Activated naive CD8-positive, alpha-beta T cell treated with anti-CD3 and anti-CD28 coated beads for 36 hours (primary cell): ENCODE measurements around the gene CHM. TPM values are rescaled to one million over a fixed set of nuclear protein-coding genes. Genes with fewer than 3 reads are reported as not detected.
"Not testable (repeated sequence)": the region's sequence is repeated elsewhere in the genome, so short reads cannot be mapped to it uniquely, and the experiment has no call there.

Experiments used
- DNase-seq: peaks from one replicate; pipeline ENCODE4 v3.0.0; 2021
- H3K27ac Mint-ChIP-seq: one replicate; pipeline ENCODE4 v1.8.0; 2022; ENCODE audit warnings: mild to moderate bottlenecking, moderate library complexity, mixed read lengths
- H3K27me3 Mint-ChIP-seq: one replicate; pipeline ENCODE4 v1.8.0; 2022; ENCODE audit warnings: mild to moderate bottlenecking, mixed read lengths
- H3K36me3 Mint-ChIP-seq: one replicate; pipeline ENCODE4 v1.8.0; 2021; ENCODE audit warnings: mild to moderate bottlenecking, mixed read lengths
- H3K4me1 Mint-ChIP-seq: one replicate; pipeline ENCODE4 v1.8.0; 2021; ENCODE audit warnings: mixed read lengths
- H3K4me3 Mint-ChIP-seq: one replicate; pipeline ENCODE4 v1.8.0; 2022; ENCODE audit warnings: mild to moderate bottlenecking, moderate library complexity, mixed read lengths
- H3K9me3 Mint-ChIP-seq: one replicate; pipeline ENCODE4 v1.8.0; 2022; ENCODE audit warnings: mixed read lengths
- total RNA-seq, 2 experiments: library from RNA; stranded (reverse); gene quantifications; one replicate each; pipeline ENCODE4 v1.2.3, GENCODE V29; 2021

CHM gene
- total RNA-seq = 10 to 100 TPM; 10.3 to 13.8 TPM

DNA sequence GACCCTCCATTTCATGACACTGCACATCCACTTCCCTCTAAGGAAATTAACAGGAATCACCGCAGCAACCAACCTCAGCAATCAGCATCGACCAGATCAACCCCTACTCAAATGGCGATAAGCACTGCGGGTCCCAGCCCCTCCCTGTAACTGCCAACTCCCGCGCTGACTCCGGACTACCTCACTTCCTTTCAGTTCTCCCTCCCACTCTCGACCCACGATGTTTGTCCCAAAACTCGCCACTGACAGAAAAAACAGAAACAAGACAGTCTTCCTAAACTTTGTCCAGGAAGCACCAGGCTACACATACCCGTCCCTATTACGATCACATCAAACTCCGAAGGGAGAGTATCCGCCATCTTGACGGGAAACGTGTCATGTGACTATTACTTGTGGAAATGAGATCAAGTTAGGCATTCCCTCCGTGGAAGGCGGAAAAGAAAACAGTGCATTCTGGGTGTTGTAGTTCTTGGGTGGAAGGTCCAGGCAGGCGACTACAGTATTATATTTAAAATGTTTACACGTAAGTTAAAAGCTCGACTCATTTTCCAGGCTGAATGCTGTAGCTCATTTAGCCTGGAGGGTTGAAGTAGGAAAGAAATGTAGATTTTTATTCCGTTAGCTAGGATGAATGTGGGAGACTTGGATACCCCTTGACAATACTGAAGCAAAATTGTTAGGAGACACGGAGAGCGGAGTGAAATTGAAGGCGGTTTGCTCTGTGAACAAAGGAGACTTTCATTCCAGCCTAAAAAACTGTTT lies at the start of gene CHM:
TSS of gene CHM (minus strand) at position 385 of the 762 bp plus-strand sequence. CDS start at position 359, 26 bp downstream.
- H3K36me3 Mint-ChIP-seq = peaks cover 2% of the 10 kb centered on the region
- peaks cover 2% of the 10 kb centered on the region for H3K9me3 Mint-ChIP-seq
- peaks cover 4% of the 10 kb centered on the region for H3K4me1 Mint-ChIP-seq
- peak; percentile 53 for DNase-seq
- peaks cover 7% of the 10 kb centered on the region for H3K27me3 Mint-ChIP-seq
- H3K4me3 Mint-ChIP-seq = no peak within 1 kb of the TSS
- no peak within 1 kb of the TSS for H3K27ac Mint-ChIP-seq

- Mint-ChIP-seq H3K4me1 (no peaks in the 10 kb centered on the region), H3K9me3 (peaks cover 2% of the 10 kb centered on the region), H3K36me3 (no peaks in the 10 kb centered on the region), H3K27me3 (no peaks in the 10 kb centered on the region), H3K27ac (no peak overlapping the region), H3K4me3 (no peak overlapping the region)
- no peak for DNase-seq
These were observed 31.3 kb upstream of the CHM start for GRCh38 chrX:86078650-86079049.

DNA sequence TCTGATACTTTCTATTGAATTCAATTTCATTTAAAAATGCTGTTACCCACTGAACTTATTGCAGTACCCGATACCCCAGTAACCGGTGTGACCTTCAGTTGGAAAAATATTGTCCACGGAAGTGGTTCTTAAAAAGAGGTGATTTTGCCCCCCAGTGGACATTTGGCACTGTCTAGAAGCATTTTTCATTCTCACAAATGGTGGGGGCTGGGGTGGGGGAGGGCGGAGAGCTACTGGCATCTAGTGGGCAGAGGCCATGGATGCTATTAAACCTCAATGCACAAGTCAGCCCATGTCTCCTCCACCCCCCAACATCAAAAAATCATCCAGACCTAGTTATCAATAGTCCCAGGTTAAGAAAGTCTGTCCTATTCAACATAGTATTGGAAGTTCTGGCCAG lies 19.6 kb upstream of the CHM start:
- Mint-ChIP-seq H3K9me3 (peaks cover 3% of the 10 kb centered on the region), H3K27me3 (no peaks in the 10 kb centered on the region), H3K27ac (no peak overlapping the region), H3K4me3 (no peak overlapping the region), H3K4me1 (no peaks in the 10 kb centered on the region), H3K36me3 (no peaks in the 10 kb centered on the region)
- no peak for DNase-seq

- peaks cover 6% of the 10 kb centered on the region for H3K27me3 Mint-ChIP-seq
- H3K4me3 Mint-ChIP-seq = no peak overlapping the region
- H3K4me1 Mint-ChIP-seq = no peaks in the 10 kb centered on the region
- no peaks in the 10 kb centered on the region for H3K9me3 Mint-ChIP-seq
- no peaks in the 10 kb centered on the region for H3K36me3 Mint-ChIP-seq
- no peak for DNase-seq
- H3K27ac Mint-ChIP-seq = no peak overlapping the region
These were observed 14.0 kb upstream of the CHM start for GRCh38 chrX:86061407-86061806.

DNA sequence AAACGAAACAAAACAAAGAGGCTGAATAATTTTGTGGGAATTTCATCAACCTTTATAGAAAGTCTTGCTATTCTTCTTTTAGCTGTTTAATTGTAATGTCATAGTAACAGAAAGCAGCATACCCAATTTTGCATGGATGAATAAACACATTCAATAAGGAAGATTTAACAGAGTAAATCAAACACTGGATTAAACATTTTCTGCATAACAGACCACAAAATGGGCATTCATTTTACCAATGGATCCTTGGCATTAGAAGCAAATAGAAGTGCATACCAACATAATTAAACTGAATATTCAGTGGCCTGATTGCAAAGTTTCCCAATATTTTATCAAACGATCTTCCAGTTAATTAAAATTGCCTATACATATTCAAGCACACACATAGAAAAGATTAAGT lies 4.4 kb upstream of the CHM start:
- Mint-ChIP-seq H3K27ac (no peak overlapping the region), H3K4me1 (peaks cover 2% of the 10 kb centered on the region), H3K27me3 (peaks cover 7% of the 10 kb centered on the region), H3K4me3 (no peak overlapping the region), H3K9me3 (peaks cover 2% of the 10 kb centered on the region), H3K36me3 (no peaks in the 10 kb centered on the region)
- no peak for DNase-seq

DNA sequence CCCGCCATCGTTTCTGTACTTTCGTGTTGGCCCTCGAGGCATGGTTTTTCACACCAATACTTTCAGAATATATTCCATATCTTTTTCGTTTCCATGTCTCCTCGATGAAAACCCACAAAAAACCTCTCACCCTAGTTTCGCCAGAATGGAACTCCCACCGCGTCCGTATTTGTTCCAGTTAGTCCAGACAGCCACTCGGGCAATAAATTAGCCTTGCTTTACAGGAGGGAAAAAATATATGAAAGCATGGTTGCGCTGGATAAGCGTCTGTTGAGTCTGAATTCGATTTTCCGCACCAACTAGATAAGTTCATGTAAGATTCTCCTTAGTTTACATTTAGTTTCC lies 550 bp upstream of the CHM start:
- Mint-ChIP-seq H3K9me3 (peaks cover 2% of the 10 kb centered on the region), H3K27ac (no peak overlapping the region), H3K4me1 (peaks cover 4% of the 10 kb centered on the region), H3K27me3 (peaks cover 7% of the 10 kb centered on the region), H3K36me3 (peaks cover 2% of the 10 kb centered on the region), H3K4me3 (no peak overlapping the region)
- no peak for DNase-seq

DNA sequence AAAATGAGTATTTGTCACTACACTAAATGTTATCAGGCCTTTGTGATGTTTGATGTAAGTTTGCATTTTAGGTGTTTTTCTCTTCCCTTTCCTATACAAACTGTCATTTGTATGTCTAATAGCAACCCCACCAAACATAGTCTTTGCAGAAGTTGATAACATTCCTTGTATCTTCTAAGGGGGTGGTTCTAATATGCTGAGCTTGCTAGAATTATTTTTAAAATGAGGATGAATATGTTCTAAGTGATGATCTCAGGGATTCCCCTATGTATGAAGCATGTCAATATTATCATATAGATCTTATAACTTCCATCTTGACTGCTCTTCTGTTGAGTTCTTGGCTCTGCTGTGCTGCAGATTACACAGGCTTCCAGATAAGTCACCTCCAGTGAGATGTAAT lies 3.1 kb downstream of the CHM start:
- Mint-ChIP-seq H3K9me3 (peaks cover 2% of the 10 kb centered on the region), H3K4me1 (peaks cover 11% of the 10 kb centered on the region), H3K4me3 (no peak overlapping the region), H3K27me3 (no peaks in the 10 kb centered on the region), H3K36me3 (peaks cover 11% of the 10 kb centered on the region), H3K27ac (no peak overlapping the region)
- DNase-seq = no peak

DNA sequence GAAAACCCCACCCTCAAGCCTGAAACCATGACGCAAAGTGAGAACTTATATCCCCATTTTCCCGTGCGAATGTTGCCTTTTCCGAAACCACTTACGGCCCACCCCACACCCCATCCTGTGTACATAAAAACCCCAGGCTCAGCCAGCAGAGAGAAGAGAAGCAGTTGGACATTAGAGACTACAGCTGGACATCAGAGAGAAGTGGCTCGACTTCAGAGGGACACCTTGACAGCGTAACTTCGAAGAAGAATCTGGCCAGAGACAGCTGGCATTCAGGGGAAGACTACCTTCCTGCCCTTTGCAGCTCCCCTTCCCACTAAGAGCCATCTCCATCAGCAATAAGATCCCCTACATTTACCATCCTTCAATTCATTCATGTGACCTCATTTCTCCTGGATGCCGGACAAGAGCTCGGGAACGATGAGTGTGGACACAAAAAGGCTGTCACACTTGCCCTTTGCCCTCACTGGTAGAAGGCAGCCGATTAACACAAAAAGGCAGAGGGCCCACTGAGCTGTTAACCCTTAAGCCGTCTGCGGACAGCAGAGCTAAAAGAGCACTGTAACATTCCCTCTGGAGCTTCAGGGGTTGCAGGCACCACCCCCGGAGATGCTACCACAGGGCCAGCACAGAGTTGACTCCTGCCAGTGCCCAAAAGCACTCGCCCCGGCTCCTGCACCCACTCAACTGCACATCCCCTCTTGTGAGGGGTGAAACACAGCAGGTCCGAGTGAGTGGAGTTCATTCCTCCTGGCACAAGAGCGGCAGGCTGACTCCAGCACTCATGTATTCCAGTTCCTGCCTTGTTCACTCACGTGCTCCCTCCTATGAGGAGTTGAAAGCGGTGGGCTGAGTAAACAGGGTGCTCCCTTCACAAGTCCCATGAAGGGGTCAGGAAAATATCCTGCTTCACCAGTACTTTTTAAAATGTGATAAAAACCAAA lies 7.5 kb downstream of the CHM start:
- Mint-ChIP-seq H3K9me3 (no peaks in the 10 kb centered on the region), H3K4me3 (no peak overlapping the region), H3K27me3 (no peaks in the 10 kb centered on the region), H3K36me3 (peaks cover 15% of the 10 kb centered on the region), H3K4me1 (peaks cover 11% of the 10 kb centered on the region), H3K27ac (no peak overlapping the region)
- no peak for DNase-seq

DNA sequence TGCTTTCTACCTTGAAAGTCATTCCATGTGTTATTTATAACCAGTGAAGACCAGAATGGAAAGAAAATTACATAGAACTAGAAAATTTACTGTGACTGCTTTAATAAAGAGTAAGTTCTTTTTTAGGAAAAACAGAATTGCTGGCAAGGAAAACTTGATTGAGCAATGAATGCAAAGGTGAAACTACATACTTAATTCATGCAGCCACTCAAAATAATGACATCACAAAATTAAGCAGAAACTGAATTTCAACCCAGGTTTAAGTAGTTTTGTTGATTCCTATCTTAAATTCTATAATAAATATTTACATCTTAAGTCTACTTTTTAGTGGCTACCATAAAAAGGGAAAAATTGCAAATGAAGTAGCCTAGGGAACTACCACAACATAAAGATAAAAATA lies 14.0 kb downstream of the CHM start:
- Mint-ChIP-seq H3K27ac (no peak overlapping the region), H3K9me3 (peaks cover 3% of the 10 kb centered on the region), H3K36me3 (peaks cover 12% of the 10 kb centered on the region), H3K4me3 (no peak overlapping the region), H3K27me3 (no peaks in the 10 kb centered on the region), H3K4me1 (peaks cover 8% of the 10 kb centered on the region)
- DNase-seq = no peak

DNA sequence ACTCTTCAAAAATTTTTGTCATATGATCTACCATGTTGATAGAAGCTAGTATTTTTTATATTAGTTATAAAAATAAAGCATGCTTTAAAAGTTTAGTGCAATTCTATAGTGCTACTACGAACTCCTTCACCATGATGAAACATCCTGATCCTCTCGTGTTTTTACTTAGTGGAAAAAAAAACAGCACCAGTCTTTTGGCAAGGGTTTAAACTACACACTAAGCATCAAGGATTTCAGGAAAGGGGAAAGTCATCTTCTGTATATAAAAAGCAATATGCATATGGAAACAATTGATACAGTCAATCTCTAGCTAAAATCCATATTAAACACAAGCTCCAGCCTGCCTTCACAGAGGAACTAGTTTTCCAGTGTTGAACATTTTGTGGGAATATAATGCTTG lies 18.7 kb downstream of the CHM start:
- Mint-ChIP-seq H3K27me3 (no peaks in the 10 kb centered on the region), H3K36me3 (peaks cover 4% of the 10 kb centered on the region), H3K4me1 (peaks cover 4% of the 10 kb centered on the region), H3K27ac (no peak overlapping the region), H3K4me3 (no peak overlapping the region), H3K9me3 (no peaks in the 10 kb centered on the region)
- DNase-seq = no peak

DNA sequence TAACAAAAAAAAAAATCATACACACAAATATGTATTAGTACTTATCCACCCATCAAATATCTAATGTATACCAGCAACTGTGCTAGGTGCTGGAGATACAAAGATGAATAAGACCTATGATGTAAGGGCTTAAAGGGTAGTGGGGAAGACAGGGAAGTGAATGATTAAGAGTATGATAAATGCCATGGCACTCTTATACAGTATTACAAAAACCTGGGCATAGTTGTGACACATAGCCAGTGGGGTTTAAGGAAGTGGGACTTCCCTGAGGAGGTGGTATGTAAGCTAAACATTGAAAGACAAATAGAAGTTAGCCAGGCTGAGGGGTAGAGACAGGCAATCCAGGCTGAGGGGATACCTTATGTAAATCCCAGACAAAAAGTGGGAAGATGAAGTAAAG lies 23.5 kb downstream of the CHM start:
- H3K9me3 Mint-ChIP-seq = no peaks in the 10 kb centered on the region
- peaks cover 7% of the 10 kb centered on the region for H3K36me3 Mint-ChIP-seq
- H3K27me3 Mint-ChIP-seq = no peaks in the 10 kb centered on the region
- no peak for DNase-seq
- no peak overlapping the region for H3K27ac Mint-ChIP-seq
- no peak overlapping the region for H3K4me3 Mint-ChIP-seq
- peaks cover 6% of the 10 kb centered on the region for H3K4me1 Mint-ChIP-seq

GRCh38 chrX:86021652-86022289 lies 25.6 kb downstream of the CHM start:
- peaks cover 8% of the 10 kb centered on the region for H3K4me1 Mint-ChIP-seq
- H3K36me3 Mint-ChIP-seq = peaks cover 18% of the 10 kb centered on the region
- no peak for DNase-seq
- no peak overlapping the region for H3K27ac Mint-ChIP-seq
- no peak overlapping the region for H3K4me3 Mint-ChIP-seq
- H3K27me3 Mint-ChIP-seq = no peaks in the 10 kb centered on the region
- peaks cover 1% of the 10 kb centered on the region for H3K9me3 Mint-ChIP-seq

DNA sequence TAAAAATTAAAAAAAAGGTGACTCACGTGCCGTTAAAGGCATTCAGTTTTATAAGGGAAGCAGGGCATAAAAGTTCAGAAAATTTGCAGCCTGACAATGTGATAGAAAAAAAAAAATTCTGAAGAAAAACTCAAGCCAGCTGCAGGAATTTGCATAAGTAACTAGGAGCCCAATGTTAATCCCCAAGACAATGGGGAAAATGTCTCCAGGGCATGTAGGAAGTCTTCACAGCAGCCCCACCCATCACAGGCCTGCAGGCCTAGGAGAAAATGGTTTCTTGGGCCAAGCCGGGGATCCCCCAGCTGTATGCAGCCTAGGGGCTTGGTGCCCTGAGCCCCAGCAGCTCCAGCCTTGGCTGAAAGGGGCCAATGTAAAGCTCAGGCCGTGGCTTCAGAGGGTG lies 31.2 kb downstream of the CHM start:
- no peak overlapping the region for H3K4me3 Mint-ChIP-seq
- no peak for DNase-seq
- H3K4me1 Mint-ChIP-seq = peaks cover 22% of the 10 kb centered on the region
- peaks cover 10% of the 10 kb centered on the region for H3K9me3 Mint-ChIP-seq
- H3K27me3 Mint-ChIP-seq = no peaks in the 10 kb centered on the region
- no peak overlapping the region for H3K27ac Mint-ChIP-seq
- peaks cover 43% of the 10 kb centered on the region for H3K36me3 Mint-ChIP-seq

DNA sequence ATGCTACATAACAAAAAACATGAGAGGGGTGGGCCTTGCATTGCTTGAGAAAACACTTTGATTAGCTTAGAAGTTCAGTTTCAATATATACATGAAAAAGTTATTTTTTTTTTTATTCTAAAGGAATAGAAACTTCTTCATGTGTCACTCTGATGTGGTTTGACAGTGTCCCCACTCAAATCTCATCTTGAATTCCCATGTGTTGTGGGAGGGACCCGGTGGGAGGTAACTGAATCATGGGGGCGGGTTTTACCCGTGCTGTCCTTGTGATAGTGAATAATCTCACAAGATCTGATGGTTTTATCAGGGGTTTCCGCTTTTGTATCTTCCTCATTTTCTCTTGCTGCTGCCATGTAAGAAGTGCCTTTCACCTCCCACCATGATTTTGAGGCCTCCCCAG lies 32.4 kb downstream of the CHM start:
- H3K4me3 Mint-ChIP-seq, H3K27ac Mint-ChIP-seq, H3K27me3 Mint-ChIP-seq: not testable (repeated sequence)
- H3K36me3 Mint-ChIP-seq = peaks cover 42% of the 10 kb centered on the region
- H3K9me3 Mint-ChIP-seq = peaks cover 10% of the 10 kb centered on the region
- peak; percentile 1 for DNase-seq
- peaks cover 21% of the 10 kb centered on the region for H3K4me1 Mint-ChIP-seq

GRCh38 chrX:86014421-86014820 lies 32.9 kb downstream of the CHM start:
- no peak overlapping the region for H3K4me3 Mint-ChIP-seq
- no peak overlapping the region for H3K27ac Mint-ChIP-seq

More at GRCh38 chrX:86014421-86014820, 32.9 kb downstream of the CHM start:
- Mint-ChIP-seq H3K4me1 (peaks cover 18% of the 10 kb centered on the region), H3K9me3 (peaks cover 10% of the 10 kb centered on the region), H3K27me3 (no peaks in the 10 kb centered on the region), H3K36me3 (peaks cover 41% of the 10 kb centered on the region)
- DNase-seq = peak; percentile 0
